ENCODE data around the gene ASPG. TPM values are rescaled to one million over a fixed set of nuclear protein-coding genes. Genes with fewer than 3 reads are reported as not detected.

ASPG gene
- total RNA-seq, 2 experiments from 2014 or later: not detected

DNA sequence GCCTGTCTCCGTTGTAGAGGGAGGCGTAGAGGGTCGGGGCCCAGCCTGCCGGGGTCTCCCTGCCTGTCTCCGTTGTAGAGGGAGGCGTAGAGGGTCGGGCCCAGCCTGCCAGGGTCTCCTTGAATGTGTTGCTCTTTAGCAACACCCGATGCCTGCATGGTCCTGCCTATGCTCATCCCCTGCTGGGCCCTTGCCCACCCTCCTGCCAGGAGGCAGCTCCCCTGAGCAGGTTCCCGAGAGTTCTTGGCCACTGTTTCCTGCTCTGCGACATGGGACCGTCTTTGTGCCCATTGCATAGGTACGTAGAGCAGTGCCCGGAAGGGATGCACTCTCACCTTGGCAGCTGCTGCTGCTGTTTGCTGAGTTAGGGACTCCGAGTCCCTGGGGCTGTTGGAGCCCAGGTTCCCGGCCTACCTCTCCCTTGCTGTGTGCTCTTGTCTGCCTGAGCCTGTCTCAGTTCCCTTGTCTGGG, 56.2 kb downstream of the ASPG start:
- H3K36me3 ChIP-seq (ENCODE audit: insufficient read depth, low read length): no peaks in the 10 kb centered on the region
- Mint-ChIP-seq H3K9me3 (no peaks in the 10 kb centered on the region), H3K4me1 (ENCODE audit: low read depth) (peaks cover 4% of the 10 kb centered on the region), H3K27ac (no peak overlapping the region), H3K27me3 (peaks cover 21% of the 10 kb centered on the region), H3K36me3 (ENCODE audit: low read depth) (no peaks in the 10 kb centered on the region), H3K4me3 (no peak overlapping the region)
- POLR2A ChIA-PET: no interaction called here
- TF ChIP-seq CTCF (IDR thresholded peaks at IDR 0.05): no peak
- H3K4me1 ChIP-seq (ENCODE audit: insufficient read depth, low read length): peaks cover 22% of the 10 kb centered on the region
- H3K27me3 ChIP-seq (ENCODE audit: control insufficient read depth in 1 of 2, insufficient read depth in 2 of 2, low read length in 2 of 2): peaks cover 27 to 29% of the 10 kb centered on the region in 2 experiments
- no peak for ATAC-seq (ENCODE audit: poor library complexity)
- CTCF ChIA-PET: no interaction called here
- peaks cover 0 to 17% of the 10 kb centered on the region in 2 experiments for H3K9me3 ChIP-seq (ENCODE audit: control insufficient read depth in 1 of 2, insufficient read depth in 1 of 2, low read length in 2 of 2)
- intact Hi-C loops (cut with DNase I, micrococcal nuclease): no loop called here
- peak in 1 of 14 experiments; percentile 1 for DNase-seq
- H3K4me3 ChIP-seq (ENCODE audit: low read length): no peak overlapping the region
- H3K27ac ChIP-seq (ENCODE audit: low read depth in 1 of 2, low read length in 2 of 2): no peak overlapping the region

GRCh38 chr14:104142136-104142945, 56.8 kb downstream of the ASPG start:
- no peaks in the 10 kb centered on the region for H3K9me3 Mint-ChIP-seq
- ATAC-seq (ENCODE audit: poor library complexity): no peak
- no peak overlapping the region for H3K4me3 Mint-ChIP-seq
- H3K36me3 ChIP-seq (ENCODE audit: insufficient read depth, low read length): no peaks in the 10 kb centered on the region
- no peaks in the 10 kb centered on the region for H3K36me3 Mint-ChIP-seq (ENCODE audit: low read depth)
- intact Hi-C loops (cut with DNase I, micrococcal nuclease): no loop called here
- DNase-seq: peak in 1 of 14 experiments; percentile 3
- H3K4me3 ChIP-seq (ENCODE audit: low read length): no peak overlapping the region
- no peak for TF ChIP-seq CTCF (IDR thresholded peaks at IDR 0.05)
- peaks cover 0 to 17% of the 10 kb centered on the region in 2 experiments for H3K9me3 ChIP-seq (ENCODE audit: control insufficient read depth in 1 of 2, insufficient read depth in 1 of 2, low read length in 2 of 2)
- H3K27me3 Mint-ChIP-seq: peaks cover 15% of the 10 kb centered on the region
- peaks cover 20 to 22% of the 10 kb centered on the region in 2 experiments for H3K27me3 ChIP-seq (ENCODE audit: control insufficient read depth in 1 of 2, insufficient read depth in 2 of 2, low read length in 2 of 2)
- H3K4me1 Mint-ChIP-seq (ENCODE audit: low read depth): no peaks in the 10 kb centered on the region
- ChIA-PET CTCF (no interaction called here), POLR2A (no interaction called here)
- H3K4me1 ChIP-seq (ENCODE audit: insufficient read depth, low read length): peaks cover 15% of the 10 kb centered on the region
- no peak overlapping the region for H3K27ac Mint-ChIP-seq
- H3K27ac ChIP-seq (ENCODE audit: low read depth in 1 of 2, low read length in 2 of 2): no peak overlapping the region

DNA sequence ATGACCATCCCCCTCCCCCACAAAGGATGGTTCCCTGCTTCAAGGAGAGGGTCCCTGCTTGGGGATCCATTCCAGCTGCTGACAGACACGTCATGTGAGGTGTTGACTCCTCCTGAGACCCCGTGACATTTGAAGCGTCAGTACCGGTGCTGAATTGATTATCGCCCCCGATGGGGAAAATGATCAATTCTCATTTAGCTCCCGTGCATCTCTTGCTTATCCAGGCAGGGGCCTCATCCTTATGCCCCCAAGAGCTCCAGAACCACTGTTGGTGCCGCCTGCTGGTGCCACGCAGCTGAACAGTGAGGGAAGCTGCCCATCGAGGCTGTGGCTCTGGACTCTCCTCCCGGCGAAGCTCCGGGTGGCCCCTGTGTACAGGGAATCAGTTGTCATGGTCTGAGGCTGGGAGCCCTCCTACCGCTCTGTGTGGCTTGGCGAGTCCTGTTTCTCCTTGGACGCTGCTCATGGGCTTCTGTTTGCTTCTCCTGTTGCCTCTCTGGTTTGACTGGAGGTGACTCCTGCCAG, 57.5 kb downstream of the ASPG start:
- Histone ChIP-seq H3K36me3 (ENCODE audit: insufficient read depth, low read length) (no peaks in the 10 kb centered on the region), H3K9me3 (ENCODE audit: control insufficient read depth in 1 of 2, insufficient read depth in 1 of 2, low read length in 2 of 2) (peaks cover 0 to 17% of the 10 kb centered on the region in 2 experiments), H3K4me3 (ENCODE audit: low read length) (no peak overlapping the region), H3K4me1 (ENCODE audit: insufficient read depth, low read length) (peaks cover 8% of the 10 kb centered on the region), H3K27ac (ENCODE audit: low read depth in 1 of 2, low read length in 2 of 2) (no peak overlapping the region), H3K27me3 (ENCODE audit: control insufficient read depth in 1 of 2, insufficient read depth in 2 of 2, low read length in 2 of 2) (peaks cover 18 to 20% of the 10 kb centered on the region in 2 experiments)
- CTCF ChIA-PET: no interaction called here
- TF ChIP-seq CTCF (IDR thresholded peaks at IDR 0.05): no peak
- ATAC-seq (ENCODE audit: poor library complexity) (no peak), DNase-seq (peak in 1 of 14 experiments; percentile 0)
- POLR2A ChIA-PET: no interaction called here
- intact Hi-C loops (cut with DNase I, micrococcal nuclease): no loop called here
- Mint-ChIP-seq H3K4me1 (ENCODE audit: low read depth) (no peaks in the 10 kb centered on the region), H3K27ac (no peak overlapping the region), H3K36me3 (ENCODE audit: low read depth) (no peaks in the 10 kb centered on the region), H3K9me3 (no peaks in the 10 kb centered on the region), H3K27me3 (peaks cover 15% of the 10 kb centered on the region), H3K4me3 (no peak overlapping the region)

Measured in CD4-positive, alpha-beta T cell (primary cell).